Panc1 (cell line): ENCODE results near the gene CREB1. TPM values are rescaled to one million over a fixed set of nuclear protein-coding genes. Genes with fewer than 3 reads are reported as not detected.

Source experiments
- ATAC-seq: fragments of 200-7000 bp; cut with Tn5 transposase; 2 replicates; pipeline ENCODE4 v1.9.1; 2020; ENCODE audit warnings: mild to moderate bottlenecking, moderate library complexity
- BruUV-seq: library from RNA; stranded (reverse); fragments of 400-500 nt; replicated peaks from 2 replicates; lab custom pipeline; 2021; lab: Mats Ljungman, UMichigan
- CTCF ChIA-PET: fragments of 300-600 bp; sonication (Branson Sonifier 250); formaldehyde crosslinking; loops from one replicate; lab custom pipeline; 2022; ENCODE audit warnings: antibody characterized with exemption; lab: Charles Lee
- POLR2A ChIA-PET: fragments of 300-600 bp; sonication (Branson Sonifier 250); formaldehyde crosslinking; loops from one replicate; lab custom pipeline; 2022; ENCODE audit warnings: antibody characterized with exemption; lab: Charles Lee
- DNase-seq: peaks from one replicate; pipeline ENCODE4 v3.0.0-alpha.2; 2010; ENCODE audit warnings: low read depth, low spot score
- H3K27ac ChIP-seq: 2 replicates; pipeline ENCODE4 v1.5.1; 2011; ENCODE audit warnings: mild to moderate bottlenecking, low read length, inconsistent platforms
- H3K27me3 ChIP-seq: fragments of 200-500 bp; sonication (Bioruptor generic); 2 replicates; pipeline ENCODE4 v1.6.0; 2014; ENCODE audit warnings: low read length, inconsistent platforms; ENCODE audit not compliant: control insufficient read depth, insufficient read depth
- H3K36me3 ChIP-seq: fragments of 200-500 bp; sonication (Bioruptor generic); 2 replicates; pipeline ENCODE4 v1.5.1; 2014; ENCODE audit warnings: inconsistent platforms, mild to moderate bottlenecking, low read length, moderate library complexity; ENCODE audit not compliant: control insufficient read depth, insufficient read depth
- H3K4me1 ChIP-seq: 2 replicates; pipeline ENCODE4 v1.5.1; 2011; ENCODE audit warnings: inconsistent platforms, mild to moderate bottlenecking, low read length, moderate library complexity; ENCODE audit not compliant: control insufficient read depth, insufficient read depth
- H3K4me3 ChIP-seq, 2 experiments: 2 replicates each; pipeline ENCODE4 v1.5.1; 2011 to 2012; ENCODE audit warnings: low read depth in 2 of 2, low read length in 2 of 2, mild to moderate bottlenecking in 2 of 2, inconsistent platforms in 1 of 2, moderate library complexity in 1 of 2
- H3K9me3 ChIP-seq: fragments of 200-500 bp; sonication (Bioruptor generic); 2 replicates; pipeline ENCODE4 v1.5.1; 2014; ENCODE audit warnings: low read depth, mild to moderate bottlenecking, inconsistent platforms, low read length, moderate library complexity; ENCODE audit not compliant: control insufficient read depth, insufficient read depth
- CTCF ChIP-seq: fragments of 450-650 bp; IDR thresholded peaks from 2 replicates; pipeline ENCODE4 v1.5.1; 2017; ENCODE audit warnings: mild to moderate bottlenecking
- POLR2AphosphoS5 ChIP-seq: IDR thresholded peaks from 2 replicates; pipeline ENCODE4 v1.6.1; 2012; ENCODE audit warnings: mild to moderate bottlenecking, low read depth, low read length, moderate library complexity
- REST ChIP-seq, 2 experiments: IDR thresholded peaks; 2 replicates each; pipeline ENCODE4 v1.6.1; 2011 to 2012; ENCODE audit warnings: low read depth in 2 of 2, control low read depth in 1 of 2, low read length in 1 of 2, mild to moderate bottlenecking in 1 of 2, moderate library complexity in 1 of 2; ENCODE audit not compliant: insufficient read depth in 1 of 2
- SIN3A ChIP-seq: IDR thresholded peaks from 2 replicates; pipeline ENCODE4 v1.6.1; 2012; ENCODE audit warnings: low read depth, mild to moderate bottlenecking, low read length, moderate library complexity, borderline replicate concordance; ENCODE audit not compliant: insufficient read depth
- TCF7L2 ChIP-seq: IDR thresholded peaks from 2 replicates; pipeline ENCODE4 v1.6.1; 2011; ENCODE audit warnings: mild to moderate bottlenecking, low read depth, low read length, inconsistent platforms
- in situ Hi-C: cut with HindIII; loops from 2 replicates; pipeline ENCODE4 v1.10.0; 2016; ENCODE audit warnings: low sequenced_read_pairs, low pct_unique_long_range_greater_than_20kb
- intact Hi-C: fragments of 100-400 bp; cut with micrococcal nuclease; formaldehyde crosslinking; loops from one replicate; pipeline ENCODE4 v1.10.0; 2022; ENCODE audit not compliant: unreplicated experiment
- total RNA-seq: library from RNA; stranded (reverse); gene quantifications from one replicate; pipeline ENCODE4 v1.2.1, GENCODE V29; 2021; ENCODE audit not compliant: unreplicated experiment

CREB1 gene
- total RNA-seq, 1 experiment from 2014 or later: 31.1 TPM

- in situ Hi-C loops: no loop called here
- Histone ChIP-seq H3K4me1 (peaks cover 6% of the 10 kb centered on the region; the same call in 1 of the 2 replicates), H3K9me3 (peaks cover 3% of the 10 kb centered on the region; the same call in 1 of the 2 replicates), H3K27ac (no peak overlapping the region), H3K36me3 (no peaks in the 10 kb centered on the region), H3K4me3 (no peak overlapping the region), H3K27me3 (no peaks in the 10 kb centered on the region)
- ATAC-seq (no peak), DNase-seq (no peak)
- TF ChIP-seq CTCF (no peak), POLR2AphosphoS5 (no peak), TCF7L2 (no peak), REST (IDR thresholded peaks at IDR 0.05; ENCODE audit: insufficient read depth in 1 of 2, low read depth in 2 of 2, low read length in 1 of 2) (no peak), SIN3A (no peak)
- intact Hi-C loops: no loop called here
- ChIA-PET POLR2A (no interaction called here), CTCF (no interaction called here)
- BruUV-seq: no TSS peak
Observed at GRCh38 chr2:207512356-207512755, 17.4 kb upstream of the CREB1 start.

- BruUV-seq: no TSS peak
- intact Hi-C loops (no loop called here), in situ Hi-C loops (no loop called here)
- ChIA-PET CTCF (no interaction called here), POLR2A (no interaction called here)
- no peak overlapping the region for H3K27ac ChIP-seq
- no peaks in the 10 kb centered on the region for H3K36me3 ChIP-seq
- H3K4me1 ChIP-seq: peaks cover 6% of the 10 kb centered on the region; the same call in 1 of the 2 replicates
- H3K9me3 ChIP-seq: no peaks in the 10 kb centered on the region
- TF ChIP-seq POLR2AphosphoS5: no peak
- TF ChIP-seq SIN3A: no peak
- no peak for TF ChIP-seq REST (IDR thresholded peaks at IDR 0.05; ENCODE audit: insufficient read depth in 1 of 2, low read depth in 2 of 2, low read length in 1 of 2)
- no peak for TF ChIP-seq CTCF
- no peak for TF ChIP-seq TCF7L2
- peak; percentile 87 for DNase-seq
- H3K27me3 ChIP-seq: no peaks in the 10 kb centered on the region
- peak; percentile 85 for ATAC-seq
- H3K4me3 ChIP-seq: no peak overlapping the region
Observed at GRCh38 chr2:207513551-207514257, 16.1 kb upstream of the CREB1 start.
